Gastroesophageal sphincter (tissue), 3 donors: Measurements from ENCODE around the gene DCAF12.

ENCODE experiments used
- CTCF ChIP-seq, 4 experiments: fragments of 200-600 bp in 2 of 4; fragments of 450-650 bp in 2 of 4; sonication (generic) in 1 of 4; IDR thresholded peaks; one replicate each; pipeline ENCODE4 v1.5.1; 2017 to 2019; ENCODE audit warnings: antibody characterized with exemption in 4 of 4, mild to moderate bottlenecking in 2 of 4, moderate library complexity in 2 of 4
- POLR2A ChIP-seq, 2 donors: fragments of 450-650 bp; IDR thresholded peaks; one replicate each; pipeline ENCODE4 v1.6.1; 2017; ENCODE audit warnings: antibody characterized with exemption in 2 of 2, mild to moderate bottlenecking in 2 of 2, moderate library complexity in 1 of 2
- POLR2AphosphoS5 ChIP-seq: sonication (generic); formaldehyde crosslinking; IDR thresholded peaks from one replicate; pipeline ENCODE4 v1.6.1; 2017; ENCODE audit warnings: antibody characterized with exemption

GRCh38 chr9:34127035-34127948 is 794 bp upstream of the DCAF12 start:
- no peak for TF ChIP-seq CTCF (IDR thresholded peaks at IDR 0.05)
- no peak for TF ChIP-seq POLR2A (IDR thresholded peaks at IDR 0.05)
- TF ChIP-seq POLR2AphosphoS5: no peak
